ENCODE results near the gene GANC. TPM values are rescaled to one million over a fixed set of nuclear protein-coding genes. Genes with fewer than 3 reads are reported as not detected.

GANC gene
- total RNA-seq, 1 donor from 2014 or later, result 12.5 TPM

- peak; percentile 76 for DNase-seq (ENCODE audit: low read depth)
- FAIRE-seq, result no peak
- Histone ChIP-seq H2AFZ (ENCODE audit: low read depth, low read length) (peak overlapping the region; percentile 70), H3K4me2 (ENCODE audit: low read length) (peak overlapping the region; percentile 99), H3K27ac (ENCODE audit: low read depth, low read length) (peak overlapping the region; percentile 99), H3K9me3 (ENCODE audit: insufficient read depth, low read depth, low read length) (no peaks in the 10 kb centered on the region), H3K4me1 (ENCODE audit: insufficient read depth, low read length) (peaks cover 25% of the 10 kb centered on the region), H3K27me3 (ENCODE audit: insufficient read depth, low read length) (no peaks in the 10 kb centered on the region), H3K9ac (ENCODE audit: low read length) (peak overlapping the region; percentile 99), H4K20me1 (ENCODE audit: insufficient read depth, low read length) (peaks cover 18% of the 10 kb centered on the region), H3K4me3 (ENCODE audit: insufficient read depth, low read depth, low read length) (peak overlapping the region; percentile 95), H3K79me2 (ENCODE audit: insufficient read depth, low read length) (peaks cover 55% of the 10 kb centered on the region), H3K36me3 (ENCODE audit: insufficient read depth, low read length) (no peaks in the 10 kb centered on the region)
- peaks cover 18% of the 10 kb centered on the region for H3K4me1 Mint-ChIP-seq (ENCODE audit: low read depth, unreplicated experiment)
- H3K36me3 Mint-ChIP-seq (ENCODE audit: low read depth, unreplicated experiment), result peaks cover 5% of the 10 kb centered on the region
- peak overlapping the region; percentile 98 for H3K4me3 Mint-ChIP-seq (ENCODE audit: unreplicated experiment)
- TF ChIP-seq EZH2 (IDR thresholded peaks at IDR 0.05; ENCODE audit: insufficient read depth, low read length), result no peak
- no peak for TF ChIP-seq CTCF (IDR thresholded peaks at IDR 0.05; ENCODE audit: insufficient read depth, low read depth, low read length)
- no peaks in the 10 kb centered on the region for H3K27me3 Mint-ChIP-seq (ENCODE audit: low read depth, unreplicated experiment)
- H3K9me3 Mint-ChIP-seq (ENCODE audit: unreplicated experiment), result no peaks in the 10 kb centered on the region
- H3K27ac Mint-ChIP-seq (ENCODE audit: unreplicated experiment), result peak overlapping the region; percentile 100
Measured at GRCh38 chr15:42273900-42274701, 1.1 kb downstream of the GANC start.

- Mint-ChIP-seq H3K27ac (ENCODE audit: unreplicated experiment) (peak overlapping the region; percentile 100), H3K9me3 (ENCODE audit: unreplicated experiment) (no peaks in the 10 kb centered on the region), H3K4me1 (ENCODE audit: low read depth, unreplicated experiment) (peaks cover 16% of the 10 kb centered on the region), H3K4me3 (ENCODE audit: unreplicated experiment) (peak overlapping the region; percentile 98), H3K27me3 (ENCODE audit: low read depth, unreplicated experiment) (no peaks in the 10 kb centered on the region), H3K36me3 (ENCODE audit: low read depth, unreplicated experiment) (peaks cover 3% of the 10 kb centered on the region)
- peak overlapping the region; percentile 95 for H3K4me3 ChIP-seq (ENCODE audit: insufficient read depth, low read depth, low read length)
- H3K9ac ChIP-seq (ENCODE audit: low read length), result peak overlapping the region; percentile 99
- no peak for DNase-seq (ENCODE audit: low read depth)
- no peaks in the 10 kb centered on the region for H3K27me3 ChIP-seq (ENCODE audit: insufficient read depth, low read length)
- no peaks in the 10 kb centered on the region for H3K36me3 ChIP-seq (ENCODE audit: insufficient read depth, low read length)
- peak overlapping the region; percentile 70 for H2AFZ ChIP-seq (ENCODE audit: low read depth, low read length)
- H3K4me2 ChIP-seq (ENCODE audit: low read length), result peak overlapping the region; percentile 99
- peaks cover 18% of the 10 kb centered on the region for H4K20me1 ChIP-seq (ENCODE audit: insufficient read depth, low read length)
- H3K9me3 ChIP-seq (ENCODE audit: insufficient read depth, low read depth, low read length), result no peaks in the 10 kb centered on the region
- TF ChIP-seq EZH2 (IDR thresholded peaks at IDR 0.05; ENCODE audit: insufficient read depth, low read length) (no peak), CTCF (IDR thresholded peaks at IDR 0.05; ENCODE audit: insufficient read depth, low read depth, low read length) (no peak)
- H3K27ac ChIP-seq (ENCODE audit: low read depth, low read length), result peak overlapping the region; percentile 99
- H3K4me1 ChIP-seq (ENCODE audit: insufficient read depth, low read length), result peaks cover 25% of the 10 kb centered on the region
- H3K79me2 ChIP-seq (ENCODE audit: insufficient read depth, low read length), result peaks cover 51% of the 10 kb centered on the region
- FAIRE-seq, result no peak
Measured at GRCh38 chr15:42274702-42274989, 1.6 kb downstream of the GANC start.

GRCh38 chr15:42275780-42276391 lies 2.9 kb downstream of the GANC start:
- peaks cover 25% of the 10 kb centered on the region for H3K4me1 ChIP-seq (ENCODE audit: insufficient read depth, low read length)
- no peaks in the 10 kb centered on the region for H3K9me3 ChIP-seq (ENCODE audit: insufficient read depth, low read depth, low read length)
- Mint-ChIP-seq H3K27ac (ENCODE audit: unreplicated experiment) (no peak overlapping the region), H3K9me3 (ENCODE audit: unreplicated experiment) (no peaks in the 10 kb centered on the region), H3K27me3 (ENCODE audit: low read depth, unreplicated experiment) (no peaks in the 10 kb centered on the region), H3K4me1 (ENCODE audit: low read depth, unreplicated experiment) (peaks cover 14% of the 10 kb centered on the region), H3K4me3 (ENCODE audit: unreplicated experiment) (no peak overlapping the region), H3K36me3 (ENCODE audit: low read depth, unreplicated experiment) (peaks cover under 1% of the 10 kb centered on the region)
- H3K36me3 ChIP-seq (ENCODE audit: insufficient read depth, low read length), result no peaks in the 10 kb centered on the region
- H3K4me2 ChIP-seq (ENCODE audit: low read length), result peak overlapping the region; percentile 99
- peaks cover 15% of the 10 kb centered on the region for H4K20me1 ChIP-seq (ENCODE audit: insufficient read depth, low read length)
- H3K27me3 ChIP-seq (ENCODE audit: insufficient read depth, low read length), result no peaks in the 10 kb centered on the region
- peaks cover 38% of the 10 kb centered on the region for H3K79me2 ChIP-seq (ENCODE audit: insufficient read depth, low read length)
- peak overlapping the region; percentile 19 for H3K4me3 ChIP-seq (ENCODE audit: insufficient read depth, low read depth, low read length)
- no peak for TF ChIP-seq EZH2 (IDR thresholded peaks at IDR 0.05; ENCODE audit: insufficient read depth, low read length)
- no peak for TF ChIP-seq CTCF (IDR thresholded peaks at IDR 0.05; ENCODE audit: insufficient read depth, low read depth, low read length)
- H3K27ac ChIP-seq (ENCODE audit: low read depth, low read length), result peak overlapping the region; percentile 99
- H2AFZ ChIP-seq (ENCODE audit: low read depth, low read length), result peak overlapping the region; percentile 54
- H3K9ac ChIP-seq (ENCODE audit: low read length), result peak overlapping the region; percentile 99
- no peak for FAIRE-seq
- no peak for DNase-seq (ENCODE audit: low read depth)
